HG03469 (cell line): ENCODE results near the gene PRKCH.
A peak's percentile ranks its signal among the peaks of the same experiment; 100 is the strongest.

Source experiments
- ATAC-seq: cut with Tn5 transposase; IDR thresholded peaks from one replicate; pipeline ENCODE4 v1.9.1; 2021; ENCODE audit warnings: mild to moderate bottlenecking, moderate library complexity, moderate number of reproducible peaks; ENCODE audit not compliant: unreplicated experiment

PRKCH gene

GRCh38 chr14:61418746-61419145, 97.4 kb downstream of the PRKCH start:
- no peak for ATAC-seq

- no peak for ATAC-seq
Measured at GRCh38 chr14:61419201-61419600, 97.8 kb downstream of the PRKCH start.

GRCh38 chr14:61420326-61420725, 98.9 kb downstream of the PRKCH start:
- ATAC-seq = no peak

GRCh38 chr14:61421212-61421923, 100.0 kb downstream of the PRKCH start:
- no peak for ATAC-seq

GRCh38 chr14:61426048-61426447, 104.7 kb downstream of the PRKCH start:
- ATAC-seq = no peak

- no peak for ATAC-seq
Measured at GRCh38 chr14:61428261-61428660, 106.9 kb downstream of the PRKCH start.

GRCh38 chr14:61429316-61429715, 107.9 kb downstream of the PRKCH start:
- ATAC-seq = no peak

GRCh38 chr14:61430066-61430757, 108.8 kb downstream of the PRKCH start:
- ATAC-seq = no peak

- ATAC-seq = no peak
Measured at GRCh38 chr14:61433169-61433568, 111.8 kb downstream of the PRKCH start.

- no peak for ATAC-seq
Measured at GRCh38 chr14:61433828-61434227, 112.4 kb downstream of the PRKCH start.

GRCh38 chr14:61434311-61434710, 112.9 kb downstream of the PRKCH start:
- ATAC-seq = no peak

GRCh38 chr14:61435563-61436337, 114.4 kb downstream of the PRKCH start:
- no peak for ATAC-seq

GRCh38 chr14:61437381-61437780, 116.0 kb downstream of the PRKCH start:
- ATAC-seq = no peak

- ATAC-seq = no peak
Measured at GRCh38 chr14:61438036-61438435, 116.7 kb downstream of the PRKCH start.

- ATAC-seq = no peak
Measured at GRCh38 chr14:61438497-61438859, 117.1 kb downstream of the PRKCH start.

- no peak for ATAC-seq
Measured at GRCh38 chr14:61438860-61439765, 117.7 kb downstream of the PRKCH start.

- ATAC-seq = no peak
Measured at GRCh38 chr14:61439779-61440418, 118.5 kb downstream of the PRKCH start.

- no peak for ATAC-seq
Measured at GRCh38 chr14:61443481-61443880, 122.1 kb downstream of the PRKCH start.

GRCh38 chr14:61444215-61444768, 122.9 kb downstream of the PRKCH start:
- ATAC-seq = peak; percentile 65

- no peak for ATAC-seq
Measured at GRCh38 chr14:61451491-61451890, 130.1 kb downstream of the PRKCH start.
